ENCODE measurements around the gene KCNK3.

KCNK3 gene

DNA sequence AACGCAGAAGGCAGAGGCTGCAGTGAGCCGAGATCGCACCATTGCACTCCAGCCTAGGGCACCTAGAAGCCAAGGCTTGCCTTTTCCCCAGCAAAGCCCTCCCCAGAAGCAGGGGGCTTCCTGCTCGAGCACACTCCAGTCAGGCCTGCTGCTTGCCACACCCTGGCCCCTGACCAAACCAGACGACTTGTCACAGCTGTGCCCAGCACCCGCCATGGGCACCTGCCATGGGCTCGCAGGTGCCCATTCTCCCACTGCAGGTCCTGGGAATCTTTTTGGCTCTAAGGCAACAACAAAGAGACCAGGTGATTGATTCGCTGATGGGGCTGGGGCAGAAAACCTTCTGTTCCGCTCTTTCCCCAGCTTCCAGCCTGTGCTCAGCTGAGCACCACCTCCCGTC, 4.9 kb downstream of the KCNK3 start:
- H3K4me3 ChIP-seq (ENCODE audit: low read length), result no peak overlapping the region
- no peak overlapping the region for H3K9ac ChIP-seq (ENCODE audit: low read length)
- H3K27me3 ChIP-seq (ENCODE audit: control insufficient read depth, insufficient read depth, low read length), result peaks cover 44% of the 10 kb centered on the region
- no peaks in the 10 kb centered on the region for H3K9me3 ChIP-seq (ENCODE audit: control insufficient read depth, low read length)
- no peaks in the 10 kb centered on the region for H3K36me3 ChIP-seq (ENCODE audit: control insufficient read depth, insufficient read depth, low read length)
- peaks cover 10% of the 10 kb centered on the region for H3K4me1 ChIP-seq (ENCODE audit: control insufficient read depth, insufficient read depth, low read length)

DNA sequence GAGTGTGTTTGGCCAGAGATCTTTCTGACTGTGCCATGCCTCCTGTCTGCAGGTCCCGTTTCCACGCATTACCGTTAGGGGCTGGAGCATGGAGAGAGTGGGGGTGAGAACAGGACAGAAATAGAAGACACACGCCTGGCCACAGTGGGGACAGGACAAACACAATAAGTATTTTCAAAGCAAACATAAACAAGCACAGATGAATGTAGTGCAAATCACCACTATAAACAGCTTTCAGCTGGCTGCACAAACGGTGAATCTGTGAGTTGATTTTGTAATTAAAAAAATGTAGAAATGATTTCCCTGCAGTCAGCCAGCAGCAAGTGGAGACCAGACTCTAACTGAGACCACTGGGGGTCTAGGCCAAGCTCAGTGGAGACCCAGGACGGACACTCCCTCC, 6.8 kb downstream of the KCNK3 start:
- Histone ChIP-seq H3K9ac (ENCODE audit: low read length) (no peak overlapping the region), H3K36me3 (ENCODE audit: control insufficient read depth, insufficient read depth, low read length) (no peaks in the 10 kb centered on the region), H3K4me1 (ENCODE audit: control insufficient read depth, insufficient read depth, low read length) (no peaks in the 10 kb centered on the region), H3K9me3 (ENCODE audit: control insufficient read depth, low read length) (no peaks in the 10 kb centered on the region), H3K4me3 (ENCODE audit: low read length) (no peak overlapping the region), H3K27me3 (ENCODE audit: control insufficient read depth, insufficient read depth, low read length) (peaks cover 29% of the 10 kb centered on the region)

DNA sequence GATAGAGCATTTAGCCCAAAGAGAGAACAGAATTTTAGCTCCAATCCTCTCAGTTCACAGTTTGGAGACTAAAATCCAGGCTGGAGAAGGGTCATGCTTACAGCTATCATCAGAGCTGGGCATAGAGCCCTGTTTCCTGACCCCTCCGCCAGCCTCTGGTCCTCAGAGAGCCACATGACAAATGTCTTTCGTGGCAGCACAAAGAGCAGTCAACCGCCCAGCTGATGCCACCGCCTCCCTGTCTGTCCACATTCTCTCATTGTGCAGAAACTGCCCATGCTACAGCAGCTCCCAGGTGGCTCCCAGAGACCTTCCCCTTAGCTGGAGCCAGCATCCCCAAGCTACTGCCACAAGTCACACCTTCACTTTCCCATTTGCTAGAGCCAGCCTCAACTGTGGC, 7.6 kb downstream of the KCNK3 start:
- H3K36me3 ChIP-seq (ENCODE audit: control insufficient read depth, insufficient read depth, low read length), result no peaks in the 10 kb centered on the region
- no peaks in the 10 kb centered on the region for H3K4me1 ChIP-seq (ENCODE audit: control insufficient read depth, insufficient read depth, low read length)
- no peaks in the 10 kb centered on the region for H3K9me3 ChIP-seq (ENCODE audit: control insufficient read depth, low read length)
- H3K4me3 ChIP-seq (ENCODE audit: low read length), result no peak overlapping the region
- H3K27me3 ChIP-seq (ENCODE audit: control insufficient read depth, insufficient read depth, low read length), result peaks cover 21% of the 10 kb centered on the region
- H3K9ac ChIP-seq (ENCODE audit: low read length), result no peak overlapping the region

DNA sequence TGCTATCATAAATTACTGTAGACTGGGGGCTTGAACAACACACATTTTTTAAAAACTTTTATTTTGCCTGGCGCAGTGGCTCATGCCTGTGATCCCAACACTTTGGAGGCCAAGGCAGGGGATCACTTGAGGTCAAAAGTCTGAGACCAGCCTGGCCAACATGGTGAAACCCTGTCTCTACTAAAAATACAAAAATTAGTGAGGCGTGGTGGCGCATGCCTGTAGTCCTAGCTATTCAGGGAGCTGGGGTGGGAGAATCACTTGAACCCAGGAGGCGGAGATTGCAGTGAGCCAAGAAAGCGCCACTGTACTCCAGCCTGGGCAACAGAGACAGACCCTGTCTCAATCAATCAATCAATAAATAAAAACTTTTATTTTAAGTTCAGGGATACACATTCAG, 9.1 kb downstream of the KCNK3 start:
- Histone ChIP-seq H3K4me1 (ENCODE audit: control insufficient read depth, insufficient read depth, low read length) (no peaks in the 10 kb centered on the region), H3K36me3 (ENCODE audit: control insufficient read depth, insufficient read depth, low read length) (no peaks in the 10 kb centered on the region), H3K9me3 (ENCODE audit: control insufficient read depth, low read length) (no peaks in the 10 kb centered on the region), H3K27me3 (ENCODE audit: control insufficient read depth, insufficient read depth, low read length) (peaks cover 8% of the 10 kb centered on the region), H3K4me3 (ENCODE audit: low read length) (no peak overlapping the region), H3K9ac (ENCODE audit: low read length) (no peak overlapping the region)

DNA sequence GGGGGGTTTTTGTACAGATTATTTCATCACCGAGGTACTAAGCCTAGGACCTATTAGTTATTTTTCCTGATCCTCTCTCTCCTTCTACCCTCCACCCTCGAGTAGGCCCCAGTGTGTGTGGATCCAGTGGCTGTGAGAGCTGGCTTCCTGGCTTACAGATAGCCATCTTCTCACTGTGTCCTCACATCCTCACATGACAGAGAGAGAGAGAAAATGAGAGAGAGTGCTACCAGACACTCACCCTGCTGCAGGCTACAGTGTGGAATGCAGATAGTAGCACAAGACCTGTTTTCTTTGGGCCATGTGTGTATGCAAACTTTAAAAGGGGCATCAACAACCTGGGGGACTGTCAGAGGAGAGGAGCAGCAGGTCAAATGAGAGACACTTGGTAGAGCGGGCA, 9.5 kb downstream of the KCNK3 start:
- Histone ChIP-seq H3K4me3 (ENCODE audit: low read length) (no peak overlapping the region), H3K36me3 (ENCODE audit: control insufficient read depth, insufficient read depth, low read length) (no peaks in the 10 kb centered on the region), H3K27me3 (ENCODE audit: control insufficient read depth, insufficient read depth, low read length) (peaks cover 8% of the 10 kb centered on the region), H3K9ac (ENCODE audit: low read length) (no peak overlapping the region), H3K9me3 (ENCODE audit: control insufficient read depth, low read length) (no peaks in the 10 kb centered on the region), H3K4me1 (ENCODE audit: control insufficient read depth, insufficient read depth, low read length) (no peaks in the 10 kb centered on the region)

DNA sequence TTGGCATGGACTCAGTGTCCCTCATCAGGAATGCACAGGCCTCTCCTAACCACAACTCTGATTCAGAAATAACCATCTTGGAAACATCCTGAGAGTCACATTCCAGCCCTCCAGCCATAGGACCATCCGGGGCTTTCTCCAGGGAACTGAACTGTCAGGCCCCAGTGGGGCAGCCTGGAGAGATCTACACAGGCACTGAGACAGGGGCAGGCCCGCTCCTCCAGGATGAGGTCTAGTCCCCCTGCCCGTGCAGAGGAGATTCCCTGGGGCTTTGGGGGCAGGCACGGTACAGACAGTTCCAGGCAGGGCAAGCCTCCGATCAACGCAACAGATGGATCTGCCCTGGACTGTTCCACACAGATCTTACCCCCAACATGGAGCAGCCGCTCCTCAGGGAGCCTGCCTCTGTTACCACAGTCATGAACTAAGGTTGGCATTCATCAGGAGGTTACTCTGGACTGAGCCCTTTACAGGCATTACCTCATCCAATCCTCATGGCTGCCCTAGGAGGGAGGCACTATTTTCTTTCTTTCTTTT, 12.0 kb downstream of the KCNK3 start:
- H3K36me3 ChIP-seq (ENCODE audit: control insufficient read depth, insufficient read depth, low read length), result no peaks in the 10 kb centered on the region
- H3K4me3 ChIP-seq (ENCODE audit: low read length), result no peak overlapping the region
- no peaks in the 10 kb centered on the region for H3K27me3 ChIP-seq (ENCODE audit: control insufficient read depth, insufficient read depth, low read length)
- H3K4me1 ChIP-seq (ENCODE audit: control insufficient read depth, insufficient read depth, low read length), result no peaks in the 10 kb centered on the region
- H3K9me3 ChIP-seq (ENCODE audit: control insufficient read depth, low read length), result no peaks in the 10 kb centered on the region
- no peak overlapping the region for H3K9ac ChIP-seq (ENCODE audit: low read length)

DNA sequence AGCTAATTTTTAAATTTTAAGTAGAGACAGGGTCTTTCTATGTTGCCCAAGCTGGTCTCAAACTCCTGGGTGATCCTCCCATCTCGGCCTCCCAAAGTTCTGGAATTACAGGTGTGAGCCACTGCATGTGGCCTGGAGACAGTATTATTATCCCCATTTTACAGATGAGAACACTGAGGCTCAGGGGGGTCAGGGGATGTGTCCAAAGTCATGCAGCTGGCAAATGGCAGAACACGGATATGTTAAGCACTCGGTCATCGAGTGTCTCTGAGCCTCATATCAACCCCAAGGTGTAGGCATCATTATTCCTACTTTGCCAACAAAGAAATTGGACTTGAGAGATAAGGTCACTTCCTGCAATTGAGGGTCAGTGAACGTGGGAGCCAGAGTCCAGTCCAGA, 12.6 kb downstream of the KCNK3 start:
- H3K36me3 ChIP-seq (ENCODE audit: control insufficient read depth, insufficient read depth, low read length), result no peaks in the 10 kb centered on the region
- no peak overlapping the region for H3K4me3 ChIP-seq (ENCODE audit: low read length)
- no peaks in the 10 kb centered on the region for H3K27me3 ChIP-seq (ENCODE audit: control insufficient read depth, insufficient read depth, low read length)
- no peak overlapping the region for H3K9ac ChIP-seq (ENCODE audit: low read length)
- no peaks in the 10 kb centered on the region for H3K9me3 ChIP-seq (ENCODE audit: control insufficient read depth, low read length)
- H3K4me1 ChIP-seq (ENCODE audit: control insufficient read depth, insufficient read depth, low read length), result no peaks in the 10 kb centered on the region

- H3K4me3 ChIP-seq (ENCODE audit: low read length), result no peak overlapping the region
- no peaks in the 10 kb centered on the region for H3K36me3 ChIP-seq (ENCODE audit: control insufficient read depth, insufficient read depth, low read length)
- H3K9ac ChIP-seq (ENCODE audit: low read length), result no peak overlapping the region
- no peaks in the 10 kb centered on the region for H3K27me3 ChIP-seq (ENCODE audit: control insufficient read depth, insufficient read depth, low read length)
- no peaks in the 10 kb centered on the region for H3K9me3 ChIP-seq (ENCODE audit: control insufficient read depth, low read length)
- no peaks in the 10 kb centered on the region for H3K4me1 ChIP-seq (ENCODE audit: control insufficient read depth, insufficient read depth, low read length)
Measured at GRCh38 chr2:26706093-26706492, 13.6 kb downstream of the KCNK3 start.

DNA sequence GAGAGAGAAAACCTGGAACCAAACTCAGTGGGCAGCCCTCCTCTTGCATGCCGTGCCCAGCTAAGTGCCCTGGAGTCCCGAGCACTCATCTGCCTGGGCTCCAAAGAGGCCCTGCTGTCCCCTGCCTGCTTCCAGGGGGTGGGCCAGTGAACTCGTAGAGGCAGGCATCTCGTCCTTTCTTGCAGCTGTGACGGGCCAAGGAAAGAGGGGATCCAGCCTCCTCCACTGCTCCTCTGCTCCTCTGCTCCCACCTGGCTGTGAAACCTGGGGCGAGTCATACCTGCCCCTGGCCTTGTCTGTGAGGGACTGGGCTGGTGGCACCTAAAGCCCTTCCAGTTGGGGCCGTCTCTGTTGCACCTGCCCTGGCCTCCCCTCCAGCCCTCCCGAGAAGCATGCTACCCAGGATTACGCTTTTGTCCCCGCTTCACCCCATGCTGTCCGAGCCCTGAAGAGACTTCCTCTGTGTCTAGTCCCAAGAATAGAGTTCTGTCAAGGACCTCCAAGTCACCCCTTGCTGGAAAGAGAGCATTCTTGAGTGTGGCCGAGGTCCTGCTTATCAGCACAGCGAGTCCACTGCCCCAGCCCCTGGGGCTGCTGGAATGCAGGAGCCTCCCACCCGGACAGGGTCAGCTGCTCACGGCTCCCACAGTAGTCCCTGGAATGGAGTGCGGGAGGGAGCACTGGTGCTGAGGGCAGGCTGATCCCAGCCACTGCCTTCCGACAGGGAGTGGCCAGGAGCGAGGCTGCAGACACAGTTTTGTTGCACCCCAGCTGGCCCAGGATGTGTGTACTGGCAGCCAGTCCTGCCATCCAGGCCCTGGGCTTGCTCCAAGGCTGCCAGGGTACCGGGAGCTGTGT, 14.3 kb downstream of the KCNK3 start:
- H3K4me3 ChIP-seq (ENCODE audit: low read length), result no peak overlapping the region
- no peaks in the 10 kb centered on the region for H3K9me3 ChIP-seq (ENCODE audit: control insufficient read depth, low read length)
- H3K4me1 ChIP-seq (ENCODE audit: control insufficient read depth, insufficient read depth, low read length), result no peaks in the 10 kb centered on the region
- H3K36me3 ChIP-seq (ENCODE audit: control insufficient read depth, insufficient read depth, low read length), result no peaks in the 10 kb centered on the region
- H3K9ac ChIP-seq (ENCODE audit: low read length), result no peak overlapping the region
- no peaks in the 10 kb centered on the region for H3K27me3 ChIP-seq (ENCODE audit: control insufficient read depth, insufficient read depth, low read length)

DNA sequence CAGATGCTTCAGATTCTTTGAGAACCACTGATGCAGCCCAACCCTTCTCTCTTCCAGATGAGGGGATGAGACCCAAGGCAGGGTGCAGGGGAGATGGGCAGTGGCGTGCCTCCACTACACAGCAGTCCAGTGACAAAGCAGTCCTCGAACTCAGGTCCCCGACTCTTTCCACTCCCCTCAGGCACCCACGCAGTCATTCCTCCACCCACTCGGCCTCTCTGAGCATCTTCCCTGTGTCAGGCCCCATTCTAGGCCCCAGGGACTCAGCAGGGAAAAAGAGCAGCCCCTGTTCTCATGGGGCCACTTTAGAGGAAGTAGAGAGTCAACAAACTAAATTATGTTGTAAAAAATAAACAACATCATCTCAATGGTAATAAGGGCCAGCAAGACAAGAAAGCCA, 15.2 kb downstream of the KCNK3 start:
- Histone ChIP-seq H3K27me3 (ENCODE audit: control insufficient read depth, insufficient read depth, low read length) (no peaks in the 10 kb centered on the region), H3K36me3 (ENCODE audit: control insufficient read depth, insufficient read depth, low read length) (no peaks in the 10 kb centered on the region), H3K4me1 (ENCODE audit: control insufficient read depth, insufficient read depth, low read length) (no peaks in the 10 kb centered on the region), H3K9ac (ENCODE audit: low read length) (no peak overlapping the region), H3K9me3 (ENCODE audit: control insufficient read depth, low read length) (no peaks in the 10 kb centered on the region), H3K4me3 (ENCODE audit: low read length) (no peak overlapping the region)

- no peaks in the 10 kb centered on the region for H3K4me1 ChIP-seq (ENCODE audit: control insufficient read depth, insufficient read depth, low read length)
- H3K4me3 ChIP-seq (ENCODE audit: low read length), result no peak overlapping the region
- H3K36me3 ChIP-seq (ENCODE audit: control insufficient read depth, insufficient read depth, low read length), result no peaks in the 10 kb centered on the region
- no peaks in the 10 kb centered on the region for H3K27me3 ChIP-seq (ENCODE audit: control insufficient read depth, insufficient read depth, low read length)
- H3K9me3 ChIP-seq (ENCODE audit: control insufficient read depth, low read length), result no peaks in the 10 kb centered on the region
- H3K9ac ChIP-seq (ENCODE audit: low read length), result no peak overlapping the region
Measured at GRCh38 chr2:26708457-26708856, 15.9 kb downstream of the KCNK3 start.

GRCh38 chr2:26709323-26710110, 17.0 kb downstream of the KCNK3 start:
- no peaks in the 10 kb centered on the region for H3K27me3 ChIP-seq (ENCODE audit: control insufficient read depth, insufficient read depth, low read length)
- no peak overlapping the region for H3K9ac ChIP-seq (ENCODE audit: low read length)
- H3K36me3 ChIP-seq (ENCODE audit: control insufficient read depth, insufficient read depth, low read length), result no peaks in the 10 kb centered on the region
- H3K9me3 ChIP-seq (ENCODE audit: control insufficient read depth, low read length), result no peaks in the 10 kb centered on the region
- no peak overlapping the region for H3K4me3 ChIP-seq (ENCODE audit: low read length)
- no peaks in the 10 kb centered on the region for H3K4me1 ChIP-seq (ENCODE audit: control insufficient read depth, insufficient read depth, low read length)
